Suppressor macrophage treated with lipopolysaccharide for 4 hours (primary cell): ENCODE data around the gene RELT.

Source experiments
- DNase-seq: peaks from one replicate; pipeline ENCODE4 v3.0.0-alpha.2; 2020

Gene RELT

GRCh38 chr11:73376803-73377629 lies 817 bp downstream of the RELT start:
- peak; percentile 88 for DNase-seq

GRCh38 chr11:73379189-73379880 lies 3.1 kb downstream of the RELT start:
- no peak for DNase-seq

- DNase-seq, result peak; percentile 31
Measured at GRCh38 chr11:73380331-73380730, 4.1 kb downstream of the RELT start.

- no peak for DNase-seq
Measured at GRCh38 chr11:73380897-73381410, 4.8 kb downstream of the RELT start.

GRCh38 chr11:73381589-73381988 lies 5.4 kb downstream of the RELT start:
- DNase-seq, result peak; percentile 65

- no peak for DNase-seq
Measured at GRCh38 chr11:73382183-73382582, 6.0 kb downstream of the RELT start.

- no peak for DNase-seq
Measured at GRCh38 chr11:73382747-73383146, 6.5 kb downstream of the RELT start.

- DNase-seq, result peak; percentile 44
Measured at GRCh38 chr11:73383249-73384124, 7.3 kb downstream of the RELT start.

GRCh38 chr11:73384125-73384441 lies 7.9 kb downstream of the RELT start:
- DNase-seq, result no peak

GRCh38 chr11:73384531-73384871 lies 8.3 kb downstream of the RELT start:
- no peak for DNase-seq

GRCh38 chr11:73384872-73385689 lies 8.9 kb downstream of the RELT start:
- peak; percentile 93 for DNase-seq

GRCh38 chr11:73386016-73386415 lies 9.8 kb downstream of the RELT start:
- DNase-seq, result peak; percentile 62

- DNase-seq, result no peak
Measured at GRCh38 chr11:73386546-73386945, 10.3 kb downstream of the RELT start.

GRCh38 chr11:73387594-73388264 lies 11.5 kb downstream of the RELT start:
- no peak for DNase-seq

GRCh38 chr11:73388265-73389133 lies 12.3 kb downstream of the RELT start:
- peak; percentile 31 for DNase-seq

- DNase-seq, result no peak
Measured at GRCh38 chr11:73389134-73389525, 12.9 kb downstream of the RELT start.

GRCh38 chr11:73389916-73390315 lies 13.7 kb downstream of the RELT start:
- no peak for DNase-seq

- no peak for DNase-seq
Measured at GRCh38 chr11:73390601-73391565, 14.7 kb downstream of the RELT start.

- no peak for DNase-seq
Measured at GRCh38 chr11:73391665-73392064, 15.5 kb downstream of the RELT start.
